Stimulated activated CD4-positive, alpha-beta T cell treated with anti-CD3 and anti-CD28 coated beads, Interleukin-12 subunit alpha, Interleukin-12 subunit beta, amount 100 ng/mL, for 24 hours (primary cell): ENCODE data around the gene LRP2.
"Not testable (repeated sequence)": the region's sequence is repeated elsewhere in the genome, so short reads cannot be mapped to it uniquely, and the experiment has no call there.

ENCODE experiments used
- DNase-seq, 2 experiments: peaks; one replicate each; pipeline ENCODE4 v3.0.0-alpha.2; 2020; ENCODE audit warnings: low read depth in 2 of 2

LRP2 gene

GRCh38 chr2:169348321-169349024 is 13.9 kb downstream of the LRP2 start:
- no peak for DNase-seq

GRCh38 chr2:169345486-169346437 is 16.6 kb downstream of the LRP2 start:
- DNase-seq: no peak

- DNase-seq: no peak
Measured at GRCh38 chr2:169344736-169345485, 17.4 kb downstream of the LRP2 start.

- no peak for DNase-seq
Measured at GRCh38 chr2:169343202-169343601, 19.1 kb downstream of the LRP2 start.

- DNase-seq: no peak
Measured at GRCh38 chr2:169339657-169340056, 22.7 kb downstream of the LRP2 start.

- no peak for DNase-seq
Measured at GRCh38 chr2:169336695-169337094, 25.6 kb downstream of the LRP2 start.

- no peak for DNase-seq
Measured at GRCh38 chr2:169330555-169331198, 31.7 kb downstream of the LRP2 start.

- no peak for DNase-seq
Measured at GRCh38 chr2:169329688-169330554, 32.4 kb downstream of the LRP2 start.

GRCh38 chr2:169328785-169329184 is 33.5 kb downstream of the LRP2 start:
- DNase-seq: no peak

GRCh38 chr2:169327837-169328236 is 34.5 kb downstream of the LRP2 start:
- not testable (repeated sequence) for DNase-seq

GRCh38 chr2:169325886-169326285 is 36.4 kb downstream of the LRP2 start:
- not testable (repeated sequence) for DNase-seq

GRCh38 chr2:169324581-169325260 is 37.6 kb downstream of the LRP2 start:
- DNase-seq: no peak

- DNase-seq: no peak
Measured at GRCh38 chr2:169323841-169324240, 38.5 kb downstream of the LRP2 start.

GRCh38 chr2:169320561-169320960 is 41.8 kb downstream of the LRP2 start:
- DNase-seq: no peak

- DNase-seq: no peak
Measured at GRCh38 chr2:169315357-169315756, 47.0 kb downstream of the LRP2 start.

GRCh38 chr2:169308349-169308748 is 54.0 kb downstream of the LRP2 start:
- not testable (repeated sequence) for DNase-seq

- DNase-seq: not testable (repeated sequence)
Measured at GRCh38 chr2:169304689-169305088, 57.6 kb downstream of the LRP2 start.

GRCh38 chr2:169303579-169304305 is 58.6 kb downstream of the LRP2 start:
- no peak for DNase-seq

- no peak for DNase-seq
Measured at GRCh38 chr2:169302364-169302763, 60.0 kb downstream of the LRP2 start.
